ENCODE results near the gene PTGFRN.

- TF ChIP-seq CEBPB (IDR thresholded peaks at IDR 0.05; ENCODE audit: low read depth, low read length) (no peak), CTCF (conservative IDR thresholded peaks at IDR 0.05; ENCODE audit: low read depth, low read length) (no peak)
These were observed 81.0 kb downstream of the PTGFRN start for GRCh38 chr1:116990612-116991151.
